Measurements from ENCODE around the gene GCSAML. TPM values are rescaled to one million over a fixed set of nuclear protein-coding genes. Genes with fewer than 3 reads are reported as not detected.

Gene GCSAML
- total and polyA plus RNA-seq, 2 experiments from 2014 or later, result not detected

- TF ChIP-seq ZNF462 (CRISPR knock-in tag; IDR thresholded peaks at IDR 0.05), result no peak
- TF ChIP-seq JUNB (IDR thresholded peaks at IDR 0.05; ENCODE audit: unreplicated experiment), result no peak
- TF ChIP-seq STAT1 (IDR thresholded peaks at IDR 0.05; ENCODE audit: unreplicated experiment), result no peak
- TF ChIP-seq EZH2phosphoT487 (IDR thresholded peaks at IDR 0.05; ENCODE audit: unreplicated experiment), result no peak
- no peak for TF ChIP-seq ETS1 (IDR thresholded peaks at IDR 0.05)
- TF ChIP-seq ZNF114 (CRISPR knock-in tag; IDR thresholded peaks at IDR 0.05), result no peak
- no peak for TF ChIP-seq EZH2 (IDR thresholded peaks at IDR 0.05; ENCODE audit: low read depth, unreplicated experiment)
- no peak for TF ChIP-seq ZNF331 (CRISPR knock-in tag; IDR thresholded peaks at IDR 0.05; ENCODE audit: low read depth)
- TF ChIP-seq CTCF (conservative IDR thresholded peaks at IDR 0.05; ENCODE audit: low read depth in 2 of 2), result no peak
- TF ChIP-seq REST (IDR thresholded peaks at IDR 0.05; ENCODE audit: unreplicated experiment), result no peak
Measured at GRCh38 chr1:247517795-247518612, 30.9 kb upstream of the GCSAML start (continued).
